Panc1 (cell line): ENCODE data around the gene THUMPD2. TPM values are rescaled to one million over a fixed set of nuclear protein-coding genes. Genes with fewer than 3 reads are reported as not detected.

Experiments used
- ATAC-seq: fragments of 200-7000 bp; cut with Tn5 transposase; 2 replicates; pipeline ENCODE4 v1.9.1; 2020; ENCODE audit warnings: mild to moderate bottlenecking, moderate library complexity
- BruUV-seq: library from RNA; stranded (reverse); fragments of 400-500 nt; replicated peaks from 2 replicates; lab custom pipeline; 2021; lab: Mats Ljungman, UMichigan
- CTCF ChIA-PET: fragments of 300-600 bp; sonication (Branson Sonifier 250); formaldehyde crosslinking; loops from one replicate; lab custom pipeline; 2022; ENCODE audit warnings: antibody characterized with exemption; lab: Charles Lee
- POLR2A ChIA-PET: fragments of 300-600 bp; sonication (Branson Sonifier 250); formaldehyde crosslinking; loops from one replicate; lab custom pipeline; 2022; ENCODE audit warnings: antibody characterized with exemption; lab: Charles Lee
- DNase-seq: peaks from one replicate; pipeline ENCODE4 v3.0.0-alpha.2; 2010; ENCODE audit warnings: low read depth, low spot score
- H3K27ac ChIP-seq: 2 replicates; pipeline ENCODE4 v1.5.1; 2011; ENCODE audit warnings: mild to moderate bottlenecking, low read length, inconsistent platforms
- H3K27me3 ChIP-seq: fragments of 200-500 bp; sonication (Bioruptor generic); 2 replicates; pipeline ENCODE4 v1.6.0; 2014; ENCODE audit warnings: low read length, inconsistent platforms; ENCODE audit not compliant: control insufficient read depth, insufficient read depth
- H3K36me3 ChIP-seq: fragments of 200-500 bp; sonication (Bioruptor generic); 2 replicates; pipeline ENCODE4 v1.5.1; 2014; ENCODE audit warnings: inconsistent platforms, mild to moderate bottlenecking, low read length, moderate library complexity; ENCODE audit not compliant: control insufficient read depth, insufficient read depth
- H3K4me1 ChIP-seq: 2 replicates; pipeline ENCODE4 v1.5.1; 2011; ENCODE audit warnings: inconsistent platforms, mild to moderate bottlenecking, low read length, moderate library complexity; ENCODE audit not compliant: control insufficient read depth, insufficient read depth
- H3K4me3 ChIP-seq, 2 experiments: 2 replicates each; pipeline ENCODE4 v1.5.1; 2011 to 2012; ENCODE audit warnings: low read depth in 2 of 2, low read length in 2 of 2, mild to moderate bottlenecking in 2 of 2, inconsistent platforms in 1 of 2, moderate library complexity in 1 of 2
- H3K9me3 ChIP-seq: fragments of 200-500 bp; sonication (Bioruptor generic); 2 replicates; pipeline ENCODE4 v1.5.1; 2014; ENCODE audit warnings: low read depth, mild to moderate bottlenecking, inconsistent platforms, low read length, moderate library complexity; ENCODE audit not compliant: control insufficient read depth, insufficient read depth
- CTCF ChIP-seq: fragments of 450-650 bp; IDR thresholded peaks from 2 replicates; pipeline ENCODE4 v1.5.1; 2017; ENCODE audit warnings: mild to moderate bottlenecking
- POLR2AphosphoS5 ChIP-seq: IDR thresholded peaks from 2 replicates; pipeline ENCODE4 v1.6.1; 2012; ENCODE audit warnings: mild to moderate bottlenecking, low read depth, low read length, moderate library complexity
- SIN3A ChIP-seq: IDR thresholded peaks from 2 replicates; pipeline ENCODE4 v1.6.1; 2012; ENCODE audit warnings: low read depth, mild to moderate bottlenecking, low read length, moderate library complexity, borderline replicate concordance; ENCODE audit not compliant: insufficient read depth
- TCF7L2 ChIP-seq: IDR thresholded peaks from 2 replicates; pipeline ENCODE4 v1.6.1; 2011; ENCODE audit warnings: mild to moderate bottlenecking, low read depth, low read length, inconsistent platforms
- in situ Hi-C: cut with HindIII; loops from 2 replicates; pipeline ENCODE4 v1.10.0; 2016; ENCODE audit warnings: low sequenced_read_pairs, low pct_unique_long_range_greater_than_20kb
- intact Hi-C: fragments of 100-400 bp; cut with micrococcal nuclease; formaldehyde crosslinking; loops from one replicate; pipeline ENCODE4 v1.10.0; 2022; ENCODE audit not compliant: unreplicated experiment
- total RNA-seq: library from RNA; stranded (reverse); gene quantifications from one replicate; pipeline ENCODE4 v1.2.1, GENCODE V29; 2021; ENCODE audit not compliant: unreplicated experiment
- TF ChIP-seq, protein P1 (sequence below), 2 experiments: IDR thresholded peaks; 2 replicates each; pipeline ENCODE4 v1.6.1; 2011 to 2012; ENCODE audit warnings: low read depth in 2 of 2, control low read depth in 1 of 2, low read length in 1 of 2, mild to moderate bottlenecking in 1 of 2, moderate library complexity in 1 of 2; ENCODE audit not compliant: insufficient read depth in 1 of 2

Gene THUMPD2
- total RNA-seq, 1 experiment from 2014 or later: 13.7 TPM

GRCh38 chr2:39782591-39782990 is 3.5 kb upstream of the THUMPD2 start:
- H3K27ac ChIP-seq: no peak overlapping the region
- H3K27me3 ChIP-seq: no peaks in the 10 kb centered on the region
- in situ Hi-C loops: no loop called here
- CTCF ChIA-PET: no interaction called here
- H3K4me3 ChIP-seq: no peak overlapping the region
- H3K36me3 ChIP-seq: peaks cover 4% of the 10 kb centered on the region; the same call in 1 of the 2 replicates
- POLR2A ChIA-PET: no interaction called here
- H3K4me1 ChIP-seq: peaks cover 15% of the 10 kb centered on the region
- no peak for TF ChIP-seq CTCF
- no peak for TF ChIP-seq POLR2AphosphoS5
- TF ChIP-seq, protein P1, sequence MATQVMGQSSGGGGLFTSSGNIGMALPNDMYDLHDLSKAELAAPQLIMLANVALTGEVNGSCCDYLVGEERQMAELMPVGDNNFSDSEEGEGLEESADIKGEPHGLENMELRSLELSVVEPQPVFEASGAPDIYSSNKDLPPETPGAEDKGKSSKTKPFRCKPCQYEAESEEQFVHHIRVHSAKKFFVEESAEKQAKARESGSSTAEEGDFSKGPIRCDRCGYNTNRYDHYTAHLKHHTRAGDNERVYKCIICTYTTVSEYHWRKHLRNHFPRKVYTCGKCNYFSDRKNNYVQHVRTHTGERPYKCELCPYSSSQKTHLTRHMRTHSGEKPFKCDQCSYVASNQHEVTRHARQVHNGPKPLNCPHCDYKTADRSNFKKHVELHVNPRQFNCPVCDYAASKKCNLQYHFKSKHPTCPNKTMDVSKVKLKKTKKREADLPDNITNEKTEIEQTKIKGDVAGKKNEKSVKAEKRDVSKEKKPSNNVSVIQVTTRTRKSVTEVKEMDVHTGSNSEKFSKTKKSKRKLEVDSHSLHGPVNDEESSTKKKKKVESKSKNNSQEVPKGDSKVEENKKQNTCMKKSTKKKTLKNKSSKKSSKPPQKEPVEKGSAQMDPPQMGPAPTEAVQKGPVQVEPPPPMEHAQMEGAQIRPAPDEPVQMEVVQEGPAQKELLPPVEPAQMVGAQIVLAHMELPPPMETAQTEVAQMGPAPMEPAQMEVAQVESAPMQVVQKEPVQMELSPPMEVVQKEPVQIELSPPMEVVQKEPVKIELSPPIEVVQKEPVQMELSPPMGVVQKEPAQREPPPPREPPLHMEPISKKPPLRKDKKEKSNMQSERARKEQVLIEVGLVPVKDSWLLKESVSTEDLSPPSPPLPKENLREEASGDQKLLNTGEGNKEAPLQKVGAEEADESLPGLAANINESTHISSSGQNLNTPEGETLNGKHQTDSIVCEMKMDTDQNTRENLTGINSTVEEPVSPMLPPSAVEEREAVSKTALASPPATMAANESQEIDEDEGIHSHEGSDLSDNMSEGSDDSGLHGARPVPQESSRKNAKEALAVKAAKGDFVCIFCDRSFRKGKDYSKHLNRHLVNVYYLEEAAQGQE (IDR thresholded peaks at IDR 0.05; ENCODE audit: insufficient read depth in 1 of 2, low read depth in 2 of 2, low read length in 1 of 2): no peak
- no peak for TF ChIP-seq SIN3A
- no peak for TF ChIP-seq TCF7L2
- DNase-seq (no peak), ATAC-seq (no peak)
- H3K9me3 ChIP-seq: no peaks in the 10 kb centered on the region
- no TSS peak for BruUV-seq
- intact Hi-C loops: no loop called here

DNA sequence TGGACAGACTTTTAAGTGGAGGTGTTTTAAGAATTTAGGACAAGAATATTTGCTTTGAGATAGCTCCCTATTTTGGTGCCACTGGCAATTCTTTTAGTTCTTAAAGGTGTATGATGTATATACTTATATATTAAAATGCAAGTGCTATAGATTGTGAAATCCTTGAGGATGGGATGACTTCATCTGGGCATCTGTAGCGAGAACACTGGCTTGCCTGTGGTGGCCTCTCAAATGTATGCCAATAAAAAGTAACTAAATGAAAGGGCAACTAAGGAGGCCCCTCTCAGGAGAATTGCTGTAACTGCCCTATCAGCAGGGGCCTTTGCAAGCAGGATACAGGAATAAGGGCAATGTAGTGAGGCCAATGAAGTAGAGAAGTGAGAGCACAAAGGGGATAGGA is 2.6 kb upstream of the THUMPD2 start:
- in situ Hi-C loops: no loop called here
- no peaks in the 10 kb centered on the region for H3K27me3 ChIP-seq
- ChIA-PET CTCF (no interaction called here), POLR2A (no interaction called here)
- TF ChIP-seq, protein P1 (IDR thresholded peaks at IDR 0.05; ENCODE audit: insufficient read depth in 1 of 2, low read depth in 2 of 2, low read length in 1 of 2): no peak
- TF ChIP-seq TCF7L2 (no peak), SIN3A (no peak), CTCF (no peak), POLR2AphosphoS5 (no peak)
- ATAC-seq: no peak
- peaks cover 4% of the 10 kb centered on the region; the same call in 1 of the 2 replicates for H3K36me3 ChIP-seq
- no peak overlapping the region for H3K4me3 ChIP-seq
- H3K27ac ChIP-seq: no peak overlapping the region
- DNase-seq: no peak
- intact Hi-C loops: no loop called here
- no TSS peak for BruUV-seq
- H3K4me1 ChIP-seq: peaks cover 17% of the 10 kb centered on the region
- no peaks in the 10 kb centered on the region for H3K9me3 ChIP-seq
